ENCODE data around the gene AFAP1L2.

AFAP1L2 gene

DNA sequence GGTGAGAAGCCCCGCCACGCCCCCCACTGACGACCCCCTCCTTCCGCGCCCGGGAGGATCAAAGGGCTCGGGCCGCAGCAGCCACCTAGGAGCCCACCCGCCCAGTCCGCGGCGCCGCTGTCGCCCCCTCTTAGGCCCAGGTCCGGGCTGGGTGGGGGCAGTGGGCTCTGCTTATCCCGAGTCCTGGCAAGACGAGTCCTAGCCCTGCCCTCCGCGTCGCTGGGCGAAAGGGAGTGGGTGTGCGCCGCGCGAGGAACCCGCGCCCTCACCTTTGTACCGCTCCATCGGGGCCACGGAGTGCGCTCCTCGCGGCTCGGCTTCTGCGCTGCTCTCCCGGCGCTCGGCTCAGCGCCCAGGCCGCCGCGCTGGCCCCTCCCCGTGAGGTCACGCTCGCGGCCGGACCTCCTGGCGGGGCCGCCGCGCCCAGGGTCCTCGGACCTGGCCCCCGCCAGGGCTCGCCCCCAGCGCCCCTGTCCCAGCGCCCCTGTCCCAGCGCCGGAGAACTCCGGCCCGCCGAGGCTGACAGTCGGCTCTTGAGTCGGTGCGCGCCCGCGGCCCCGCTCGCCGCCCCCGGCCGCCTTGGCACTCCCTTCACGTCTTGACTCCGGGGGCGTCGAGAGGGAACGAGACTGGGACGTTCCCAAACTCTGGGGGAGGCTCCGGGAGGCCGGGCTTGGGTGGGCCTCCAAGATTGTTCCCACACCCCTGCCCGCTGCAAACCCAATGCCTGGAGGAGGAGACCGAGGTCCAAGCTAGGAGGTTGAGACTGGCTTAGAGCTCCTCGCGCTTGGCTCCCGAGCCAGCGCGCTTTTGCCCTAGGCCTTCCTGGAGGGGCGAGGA, at the start of gene AFAP1L2:
Gene AFAP1L2, minus strand, starts transcription at position 332 of the 840 bp plus-strand sequence. Its CDS starts 47 bp downstream, at position 285.
- no peaks in the 10 kb centered on the region for H3K9me2 ChIP-seq (replicated peaks; ENCODE audit: insufficient read depth, low read length)
- no peaks in the 10 kb centered on the region for H4K20me1 ChIP-seq (ENCODE audit: low read depth, low read length)
- H3K9me3 ChIP-seq (ENCODE audit: insufficient read depth, low read length), result no peaks in the 10 kb centered on the region
- no peaks in the 10 kb centered on the region for H3K27me3 ChIP-seq (ENCODE audit: low read length)
- TF ChIP-seq EZH2phosphoT487 (conservative IDR thresholded peaks at IDR 0.05; ENCODE audit: low read length), result no peak
- TF ChIP-seq, protein P1, sequence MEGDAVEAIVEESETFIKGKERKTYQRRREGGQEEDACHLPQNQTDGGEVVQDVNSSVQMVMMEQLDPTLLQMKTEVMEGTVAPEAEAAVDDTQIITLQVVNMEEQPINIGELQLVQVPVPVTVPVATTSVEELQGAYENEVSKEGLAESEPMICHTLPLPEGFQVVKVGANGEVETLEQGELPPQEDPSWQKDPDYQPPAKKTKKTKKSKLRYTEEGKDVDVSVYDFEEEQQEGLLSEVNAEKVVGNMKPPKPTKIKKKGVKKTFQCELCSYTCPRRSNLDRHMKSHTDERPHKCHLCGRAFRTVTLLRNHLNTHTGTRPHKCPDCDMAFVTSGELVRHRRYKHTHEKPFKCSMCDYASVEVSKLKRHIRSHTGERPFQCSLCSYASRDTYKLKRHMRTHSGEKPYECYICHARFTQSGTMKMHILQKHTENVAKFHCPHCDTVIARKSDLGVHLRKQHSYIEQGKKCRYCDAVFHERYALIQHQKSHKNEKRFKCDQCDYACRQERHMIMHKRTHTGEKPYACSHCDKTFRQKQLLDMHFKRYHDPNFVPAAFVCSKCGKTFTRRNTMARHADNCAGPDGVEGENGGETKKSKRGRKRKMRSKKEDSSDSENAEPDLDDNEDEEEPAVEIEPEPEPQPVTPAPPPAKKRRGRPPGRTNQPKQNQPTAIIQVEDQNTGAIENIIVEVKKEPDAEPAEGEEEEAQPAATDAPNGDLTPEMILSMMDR (IDR thresholded peaks at IDR 0.05; ENCODE audit: insufficient read depth, low read length, poor library complexity, severe bottlenecking), result no peak
- no peaks in the 10 kb centered on the region for H3K36me3 ChIP-seq (ENCODE audit: low read length)
- H3K4me2 ChIP-seq (ENCODE audit: low read depth, low read length, poor library complexity, severe bottlenecking), result no peak within 1 kb of the TSS
- no peak within 1 kb of the TSS for H2AFZ ChIP-seq (ENCODE audit: low read depth, low read length, severe bottlenecking)
- H3K9ac ChIP-seq (ENCODE audit: low read length), result no peak within 1 kb of the TSS
- H3F3A ChIP-seq (ENCODE audit: insufficient read depth), result no peaks in the 10 kb centered on the region
- H3K27ac ChIP-seq (ENCODE audit: low read depth, low read length), result no peak within 1 kb of the TSS
- no peak within 1 kb of the TSS for H3K4me3 ChIP-seq (ENCODE audit: insufficient read depth, low read length, poor library complexity, severe bottlenecking)
- no peaks in the 10 kb centered on the region for H3K79me2 ChIP-seq (ENCODE audit: insufficient read depth, low read length)

DNA sequence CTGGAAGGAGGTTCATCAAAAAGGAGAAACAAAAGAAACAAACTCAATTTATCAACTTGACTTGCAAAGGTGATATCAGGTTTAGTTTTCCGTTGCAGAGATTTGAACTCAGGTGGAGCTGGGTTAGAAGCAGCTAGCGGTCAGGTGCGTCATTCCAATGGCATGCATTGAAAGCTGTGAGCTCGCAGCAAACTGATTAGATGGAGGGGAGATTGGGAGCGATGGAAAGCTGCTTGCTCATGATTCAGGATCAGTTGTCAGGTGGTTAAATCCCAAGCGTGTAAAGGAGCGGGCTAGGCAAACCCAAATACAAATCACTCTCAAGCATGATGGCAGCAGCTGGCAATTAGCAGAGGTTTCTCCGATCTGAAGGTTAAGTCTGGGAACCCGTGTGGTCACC, 49.3 kb upstream of the AFAP1L2 start:
- TF ChIP-seq EZH2phosphoT487 (conservative IDR thresholded peaks at IDR 0.05; ENCODE audit: low read length), result no peak
- TF ChIP-seq, protein P1 (IDR thresholded peaks at IDR 0.05; ENCODE audit: insufficient read depth, low read length, poor library complexity, severe bottlenecking), result no peak
- Histone ChIP-seq H3K27ac (ENCODE audit: low read depth, low read length) (no peak overlapping the region), H4K20me1 (ENCODE audit: low read depth, low read length) (no peaks in the 10 kb centered on the region), H3K27me3 (ENCODE audit: low read length) (no peaks in the 10 kb centered on the region), H2AFZ (ENCODE audit: low read depth, low read length, severe bottlenecking) (no peak overlapping the region), H3K36me3 (ENCODE audit: low read length) (no peaks in the 10 kb centered on the region), H3K9ac (ENCODE audit: low read length) (no peak overlapping the region), H3K79me2 (ENCODE audit: insufficient read depth, low read length) (no peaks in the 10 kb centered on the region), H3K4me2 (ENCODE audit: low read depth, low read length, poor library complexity, severe bottlenecking) (no peak overlapping the region), H3K4me3 (ENCODE audit: insufficient read depth, low read length, poor library complexity, severe bottlenecking) (no peak overlapping the region), H3F3A (ENCODE audit: insufficient read depth) (no peaks in the 10 kb centered on the region), H3K9me3 (ENCODE audit: insufficient read depth, low read length) (no peaks in the 10 kb centered on the region), H3K9me2 (replicated peaks; ENCODE audit: insufficient read depth, low read length) (no peaks in the 10 kb centered on the region)

DNA sequence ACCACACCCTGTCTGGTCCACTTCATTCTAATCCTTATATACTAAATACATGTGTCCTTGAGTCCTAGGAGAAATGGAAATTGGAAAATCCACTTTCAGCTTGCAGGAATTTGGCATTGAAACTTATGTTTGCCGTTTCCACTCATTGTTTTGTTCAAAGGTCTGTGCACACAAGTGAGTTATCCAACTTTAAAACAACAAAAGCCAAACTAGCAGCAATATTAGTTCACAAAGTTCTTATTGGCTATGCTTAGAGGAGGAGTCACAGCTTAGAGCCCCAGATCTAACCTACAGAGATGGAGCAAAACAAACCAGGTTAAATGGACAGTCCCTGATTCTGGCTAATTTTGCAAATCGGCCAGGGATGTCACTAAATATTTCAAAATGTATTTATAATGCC, 44.6 kb upstream of the AFAP1L2 start:
- Histone ChIP-seq H3K9me2 (replicated peaks; ENCODE audit: insufficient read depth, low read length) (no peaks in the 10 kb centered on the region), H2AFZ (ENCODE audit: low read depth, low read length, severe bottlenecking) (no peak overlapping the region), H4K20me1 (ENCODE audit: low read depth, low read length) (no peaks in the 10 kb centered on the region), H3K4me3 (ENCODE audit: insufficient read depth, low read length, poor library complexity, severe bottlenecking) (no peak overlapping the region), H3F3A (ENCODE audit: insufficient read depth) (no peaks in the 10 kb centered on the region), H3K79me2 (ENCODE audit: insufficient read depth, low read length) (no peaks in the 10 kb centered on the region), H3K4me2 (ENCODE audit: low read depth, low read length, poor library complexity, severe bottlenecking) (no peak overlapping the region), H3K27ac (ENCODE audit: low read depth, low read length) (no peak overlapping the region), H3K27me3 (ENCODE audit: low read length) (no peaks in the 10 kb centered on the region), H3K36me3 (ENCODE audit: low read length) (no peaks in the 10 kb centered on the region), H3K9me3 (ENCODE audit: insufficient read depth, low read length) (no peaks in the 10 kb centered on the region), H3K9ac (ENCODE audit: low read length) (no peak overlapping the region)
- TF ChIP-seq, protein P1 (IDR thresholded peaks at IDR 0.05; ENCODE audit: insufficient read depth, low read length, poor library complexity, severe bottlenecking), result no peak
- no peak for TF ChIP-seq EZH2phosphoT487 (conservative IDR thresholded peaks at IDR 0.05; ENCODE audit: low read length)

Data from SU-DHL-6 (cell line).